Measurements from ENCODE around the gene MYO1F. TPM values are rescaled to one million over a fixed set of nuclear protein-coding genes. Genes with fewer than 3 reads are reported as not detected.

The MYO1F gene
- total and polyA plus RNA-seq, 10 of the 15 experiments (the other 5 are each of a cell fraction or from before 2014, with no cell fraction given) = 3.5 to 49.4 (median 31.3) TPM

DNA sequence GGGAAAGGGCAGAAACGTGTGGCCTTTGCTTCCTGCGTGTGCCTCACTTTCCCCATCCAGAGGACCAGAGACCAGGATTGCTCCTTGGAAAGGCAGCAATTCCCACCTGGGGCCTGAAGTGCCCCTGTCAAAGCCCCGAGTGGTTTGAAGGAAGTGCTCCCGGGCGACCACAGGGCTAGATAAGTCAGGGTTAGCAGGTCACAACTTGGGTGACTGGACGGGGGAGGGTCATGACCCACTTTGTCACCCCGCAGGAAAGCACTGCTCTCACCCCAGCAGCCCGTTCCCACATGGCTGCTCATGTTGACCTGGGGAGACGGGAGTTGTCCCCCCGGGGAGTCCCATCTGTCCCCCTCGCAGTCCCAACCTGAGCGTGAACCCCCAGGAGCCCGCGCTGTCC is 75.3 kb downstream of the MYO1F start:
- intact Hi-C loops (cut with micrococcal nuclease; ENCODE audit: unreplicated experiment) = no loop called here
- Histone ChIP-seq H3K27me3 (replicated peaks in 1 of 2; ENCODE audit: control insufficient read depth in 2 of 2, insufficient read depth in 2 of 2, low read length in 1 of 2) (no peaks in the 10 kb centered on the region; a peak in 1 of 4 replicates), H3K36me3 (ENCODE audit: control insufficient read depth in 2 of 2, insufficient read depth in 2 of 2, low read length in 1 of 2) (no peaks in the 10 kb centered on the region), H3K79me2 (ENCODE audit: control insufficient read depth, insufficient read depth, low read length) (no peaks in the 10 kb centered on the region), H3K4me3 (no peak overlapping the region), H3K4me1 (ENCODE audit: control insufficient read depth, insufficient read depth, low read length) (peaks cover 4% of the 10 kb centered on the region; the same call in 1 of the 2 replicates), H3K4me2 (ENCODE audit: control insufficient read depth, insufficient read depth) (no peak overlapping the region), H3K27ac (ENCODE audit: control insufficient read depth, insufficient read depth) (no peak overlapping the region), H3K9ac (ENCODE audit: control insufficient read depth, insufficient read depth, low read length) (no peak overlapping the region), H4K20me1 (ENCODE audit: control insufficient read depth, insufficient read depth) (no peaks in the 10 kb centered on the region), H3K9me3 (replicated peaks; ENCODE audit: control insufficient read depth, insufficient read depth, low read length) (no peaks in the 10 kb centered on the region), H2AFZ (ENCODE audit: control insufficient read depth, low read depth, low read length) (no peak overlapping the region)
- no peak for ATAC-seq
- POLR2A ChIA-PET = no interaction called here
- DNase-seq (ENCODE audit: low read depth, low spot score) = no peak
- WGBS (ENCODE audit: insufficient coverage, insufficient replicate concordance, low lambda C conversion rate, missing lambda C conversion rate) = 40% methylated on average over 14 of the region's 14 CpGs
- SMC1A ChIA-PET (ENCODE audit: uncharacterized antibody, unreplicated experiment) = interaction anchor here (0.8 kb wide), 1 partner anchor 21 kb away, joined by 3 read pairs; no protein-coding TSS in a partner anchor
- no peak for FAIRE-seq
- CTCF ChIA-PET = no interaction called here
- RAD21 ChIA-PET (ENCODE audit: unreplicated experiment) = no interaction called here
- TF ChIP-seq BCL11A (IDR thresholded peaks at IDR 0.05; ENCODE audit: low read depth, low read length) = no peak
- no peak for TF ChIP-seq SMARCA5 (IDR thresholded peaks at IDR 0.05)
- TF ChIP-seq TCF12 (IDR thresholded peaks at IDR 0.05; ENCODE audit: low read depth, low read length) = no peak
- no peak for TF ChIP-seq BMI1 (IDR thresholded peaks at IDR 0.05; ENCODE audit: borderline replicate concordance)
- TF ChIP-seq SREBF1 (IDR thresholded peaks at IDR 0.05; ENCODE audit: low read length) = no peak
- TF ChIP-seq, protein P1, sequence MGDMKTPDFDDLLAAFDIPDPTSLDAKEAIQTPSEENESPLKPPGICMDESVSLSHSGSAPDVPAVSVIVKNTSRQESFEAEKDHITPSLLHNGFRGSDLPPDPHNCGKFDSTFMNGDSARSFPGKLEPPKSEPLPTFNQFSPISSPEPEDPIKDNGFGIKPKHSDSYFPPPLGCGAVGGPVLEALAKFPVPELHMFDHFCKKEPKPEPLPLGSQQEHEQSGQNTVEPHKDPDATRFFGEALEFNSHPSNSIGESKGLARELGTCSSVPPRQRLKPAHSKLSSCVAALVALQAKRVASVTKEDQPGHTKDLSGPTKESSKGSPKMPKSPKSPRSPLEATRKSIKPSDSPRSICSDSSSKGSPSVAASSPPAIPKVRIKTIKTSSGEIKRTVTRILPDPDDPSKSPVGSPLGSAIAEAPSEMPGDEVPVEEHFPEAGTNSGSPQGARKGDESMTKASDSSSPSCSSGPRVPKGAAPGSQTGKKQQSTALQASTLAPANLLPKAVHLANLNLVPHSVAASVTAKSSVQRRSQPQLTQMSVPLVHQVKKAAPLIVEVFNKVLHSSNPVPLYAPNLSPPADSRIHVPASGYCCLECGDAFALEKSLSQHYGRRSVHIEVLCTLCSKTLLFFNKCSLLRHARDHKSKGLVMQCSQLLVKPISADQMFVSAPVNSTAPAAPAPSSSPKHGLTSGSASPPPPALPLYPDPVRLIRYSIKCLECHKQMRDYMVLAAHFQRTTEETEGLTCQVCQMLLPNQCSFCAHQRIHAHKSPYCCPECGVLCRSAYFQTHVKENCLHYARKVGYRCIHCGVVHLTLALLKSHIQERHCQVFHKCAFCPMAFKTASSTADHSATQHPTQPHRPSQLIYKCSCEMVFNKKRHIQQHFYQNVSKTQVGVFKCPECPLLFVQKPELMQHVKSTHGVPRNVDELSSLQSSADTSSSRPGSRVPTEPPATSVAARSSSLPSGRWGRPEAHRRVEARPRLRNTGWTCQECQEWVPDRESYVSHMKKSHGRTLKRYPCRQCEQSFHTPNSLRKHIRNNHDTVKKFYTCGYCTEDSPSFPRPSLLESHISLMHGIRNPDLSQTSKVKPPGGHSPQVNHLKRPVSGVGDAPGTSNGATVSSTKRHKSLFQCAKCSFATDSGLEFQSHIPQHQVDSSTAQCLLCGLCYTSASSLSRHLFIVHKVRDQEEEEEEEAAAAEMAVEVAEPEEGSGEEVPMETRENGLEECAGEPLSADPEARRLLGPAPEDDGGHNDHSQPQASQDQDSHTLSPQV (IDR thresholded peaks at IDR 0.05) = no peak
- no peak for TF ChIP-seq NFXL1 (IDR thresholded peaks at IDR 0.05; ENCODE audit: borderline replicate concordance)
- BruUV-seq (replicated peaks) = no TSS peak
- in situ Hi-C loops (cut with MboI) = no loop called here
